CD4-positive, alpha-beta T cell treated with Interleukin-6 at 100 ng/mL for 8 hours (primary cell): ENCODE results near the gene TUBB4A.
A peak's percentile ranks its signal among the peaks of the same experiment; 100 is the strongest.

Source experiments
- DNase-seq: peaks from one replicate; pipeline ENCODE4 v3.0.0-alpha.2; 2020; ENCODE audit warnings: mixed read lengths, low spot score

Gene TUBB4A

DNA sequence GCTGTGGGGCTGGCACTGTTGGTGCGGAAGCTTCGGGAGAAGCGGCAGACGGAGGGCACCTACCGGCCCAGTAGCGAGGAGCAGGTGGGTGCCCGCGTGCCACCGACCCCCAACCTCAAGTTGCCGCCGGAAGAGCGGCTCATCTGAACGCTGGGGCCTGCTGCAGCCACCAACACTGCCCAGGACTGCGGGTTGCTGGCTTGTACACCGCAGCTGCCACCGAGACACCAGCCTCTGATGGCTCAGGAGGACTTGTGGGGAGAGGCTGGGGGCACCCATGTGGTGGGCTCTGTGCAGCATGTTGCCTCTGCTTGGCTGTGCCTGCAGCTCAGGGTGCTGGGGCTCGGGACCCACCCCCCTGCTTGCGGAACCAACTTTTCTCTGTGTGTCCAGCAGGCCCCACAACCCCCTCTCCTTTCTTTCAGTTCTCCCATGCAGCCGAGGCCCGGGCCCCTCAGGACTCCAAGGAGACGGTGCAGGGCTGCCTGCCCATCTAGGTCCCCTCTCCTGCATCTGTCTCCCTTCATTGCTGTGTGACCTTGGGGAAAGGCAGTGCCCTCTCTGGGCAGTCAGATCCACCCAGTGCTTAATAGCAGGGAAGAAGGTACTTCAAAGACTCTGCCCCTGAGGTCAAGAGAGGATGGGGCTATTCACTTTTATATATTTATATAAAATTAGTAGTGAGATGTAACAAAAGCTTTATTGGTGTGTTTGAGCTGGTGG lies 35.4 kb downstream of the TUBB4A start:
- DNase-seq, result no peak

DNA sequence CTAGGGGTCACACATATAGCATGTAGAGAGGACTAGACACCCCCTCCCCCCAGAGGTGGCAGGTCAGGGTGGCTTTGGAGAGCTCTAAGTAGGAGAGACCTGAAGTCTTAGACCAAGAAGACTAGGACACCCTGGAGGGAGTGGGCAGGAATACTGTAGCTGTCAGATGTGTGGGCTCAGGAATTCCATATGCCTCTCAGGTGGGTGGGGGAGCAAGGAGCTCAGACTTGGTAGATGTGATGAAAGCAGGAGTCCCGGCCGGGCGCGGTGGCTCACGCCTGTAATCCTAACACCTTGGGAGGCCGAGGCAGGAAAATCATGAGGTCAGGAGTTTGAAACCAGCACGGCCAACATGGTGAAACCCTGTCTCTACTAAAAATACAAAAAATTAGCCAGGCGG lies 36.4 kb downstream of the TUBB4A start:
- no peak for DNase-seq

DNA sequence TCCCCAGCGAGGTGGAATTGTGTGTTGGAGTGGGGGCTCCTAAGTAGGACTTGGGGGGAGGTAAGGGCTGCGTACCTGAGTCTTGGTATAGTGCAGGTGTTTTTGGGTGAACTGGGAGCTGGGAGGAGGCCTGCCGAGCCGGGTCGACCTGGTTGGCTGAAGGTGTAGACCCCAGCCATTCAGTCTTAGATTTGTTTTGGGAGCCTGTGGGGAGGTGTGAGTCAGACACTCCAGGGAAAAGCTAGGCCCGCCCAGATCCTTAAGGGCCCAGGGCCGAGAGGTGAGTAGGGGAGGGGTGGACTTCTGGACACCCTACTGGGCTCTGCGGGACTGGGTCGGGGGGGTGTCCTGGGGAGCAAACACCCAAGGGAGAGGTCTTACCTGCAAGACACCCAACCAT lies 37.1 kb downstream of the TUBB4A start:
- DNase-seq, result no peak

DNA sequence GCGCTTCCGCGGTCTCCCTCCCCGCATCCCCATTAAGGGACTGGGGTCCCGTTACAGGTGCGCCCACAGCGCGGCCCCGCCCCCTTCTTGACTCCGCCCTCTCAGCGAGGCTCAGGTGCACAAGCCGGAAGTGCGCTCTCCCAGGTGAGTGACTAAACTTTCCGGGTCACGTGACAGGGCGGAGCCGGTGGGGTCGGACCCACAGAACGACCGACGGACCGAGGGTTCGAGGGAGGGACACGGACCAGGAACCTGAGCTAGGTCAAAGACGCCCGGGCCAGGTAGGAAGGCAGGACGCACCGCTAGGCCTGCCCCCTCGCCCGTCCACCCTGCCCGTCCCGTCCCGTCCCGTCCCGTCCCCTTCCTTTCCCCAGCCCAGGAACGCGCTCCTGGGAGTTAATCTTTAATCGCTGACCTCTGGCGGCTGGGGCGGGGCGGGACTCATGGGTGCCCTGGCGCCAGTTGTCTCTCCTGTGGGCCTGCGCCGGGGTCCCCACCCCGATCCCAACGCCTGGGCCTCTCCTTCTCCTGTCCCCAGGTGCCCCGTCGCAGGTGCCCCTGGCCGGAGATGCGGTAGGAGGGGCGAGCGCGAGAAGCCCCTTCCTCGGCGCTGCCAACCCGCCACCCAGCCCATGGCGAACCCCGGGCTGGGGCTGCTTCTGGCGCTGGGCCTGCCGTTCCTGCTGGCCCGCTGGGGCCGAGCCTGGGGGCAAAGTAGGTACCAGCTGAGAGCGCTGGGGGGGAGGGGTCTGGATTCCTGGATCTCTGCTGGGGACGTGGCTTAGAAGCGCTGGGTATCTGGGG lies 37.8 kb downstream of the TUBB4A start, which contains the start of gene CRB3:
TSS of gene CRB3 (plus strand) at position 202 of the 804 bp plus-strand sequence. CDS start at position 633, 431 bp downstream.
- peak; percentile 61 for DNase-seq

DNA sequence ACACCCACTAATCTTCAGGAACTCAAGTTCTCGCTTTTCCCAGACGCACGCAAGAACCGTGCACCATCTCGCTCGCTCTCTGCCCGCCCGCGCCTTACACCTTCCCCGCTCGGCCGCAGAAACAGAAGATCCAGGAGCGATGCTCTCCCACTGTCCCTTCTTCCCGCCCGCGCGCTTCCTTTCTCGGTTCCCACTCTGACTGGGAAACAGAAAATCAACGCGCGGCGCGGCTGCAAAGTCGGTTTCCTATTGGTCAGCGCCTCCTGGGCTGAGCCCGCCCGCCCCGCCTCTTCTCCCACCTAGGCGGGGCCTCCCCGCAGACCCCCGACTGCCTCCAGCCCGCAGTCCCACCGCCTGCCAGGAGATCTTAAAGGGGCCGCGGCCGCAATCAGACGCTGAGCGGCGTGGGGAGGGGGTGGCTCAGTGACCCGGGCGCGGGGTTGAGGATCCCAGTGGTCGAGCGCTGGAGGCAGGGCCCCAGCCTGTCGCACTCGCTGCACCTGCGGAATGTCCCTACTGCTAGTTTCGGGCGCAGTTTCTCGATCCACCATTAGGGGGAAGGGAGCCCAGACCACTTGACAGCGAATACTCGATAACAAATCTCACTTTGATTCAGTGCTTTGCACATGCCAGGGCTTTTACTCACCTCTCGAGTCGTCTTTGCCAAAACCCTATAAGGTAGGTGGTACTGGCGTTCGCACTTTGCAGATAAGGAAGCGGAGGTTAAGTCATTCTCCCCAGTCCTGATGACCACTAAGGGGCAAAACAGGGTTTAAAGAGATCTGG lies 41.8 kb downstream of the TUBB4A start:
- peak; percentile 94 for DNase-seq

DNA sequence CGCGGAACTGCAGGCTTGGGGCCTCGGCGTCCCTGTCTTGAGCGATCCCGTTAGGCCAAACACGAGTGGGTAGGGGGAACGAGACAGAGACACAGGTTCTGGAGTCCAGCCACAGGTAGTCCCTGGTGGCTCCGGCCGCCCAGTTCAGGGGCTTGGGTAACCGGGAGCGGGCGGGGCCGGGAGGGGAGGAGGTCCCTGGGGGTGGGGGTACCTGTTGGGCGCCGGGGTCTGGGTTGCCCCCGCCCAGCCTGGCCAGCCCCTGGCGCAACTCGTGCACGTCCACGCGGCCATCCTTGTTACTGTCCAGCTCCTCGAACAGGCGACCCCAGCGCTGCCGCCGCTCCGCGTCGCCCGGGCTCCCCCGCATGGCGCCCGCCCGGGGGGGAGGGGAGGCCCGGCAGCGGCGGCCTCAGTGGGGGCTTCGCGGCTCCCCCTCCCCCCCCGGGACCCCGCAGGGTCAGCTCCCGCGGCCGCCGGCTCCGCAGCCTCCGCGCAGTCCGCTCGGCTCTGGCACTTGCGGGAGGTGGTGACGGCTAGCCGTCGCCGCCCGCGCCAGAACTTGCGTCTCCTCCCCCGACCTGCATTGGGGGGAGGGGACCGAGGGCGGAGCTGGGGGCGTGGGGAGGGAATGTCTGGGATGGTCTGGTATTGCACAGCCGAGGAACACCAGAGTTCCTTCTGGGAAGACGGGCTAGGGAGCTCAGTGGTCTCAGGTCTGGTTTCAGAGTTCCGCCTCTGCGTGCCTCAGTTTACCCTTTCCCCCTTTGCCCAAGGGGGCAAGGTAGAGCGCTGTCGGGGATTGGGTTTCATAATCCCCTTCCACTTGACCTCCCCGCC lies 42.6 kb downstream of the TUBB4A start, which contains the start of gene SLC25A23:
TSS of gene SLC25A23 (minus strand) at position 531 of the 837 bp plus-strand sequence. CDS start at position 367, 164 bp downstream.
- DNase-seq, result peak; percentile 60

DNA sequence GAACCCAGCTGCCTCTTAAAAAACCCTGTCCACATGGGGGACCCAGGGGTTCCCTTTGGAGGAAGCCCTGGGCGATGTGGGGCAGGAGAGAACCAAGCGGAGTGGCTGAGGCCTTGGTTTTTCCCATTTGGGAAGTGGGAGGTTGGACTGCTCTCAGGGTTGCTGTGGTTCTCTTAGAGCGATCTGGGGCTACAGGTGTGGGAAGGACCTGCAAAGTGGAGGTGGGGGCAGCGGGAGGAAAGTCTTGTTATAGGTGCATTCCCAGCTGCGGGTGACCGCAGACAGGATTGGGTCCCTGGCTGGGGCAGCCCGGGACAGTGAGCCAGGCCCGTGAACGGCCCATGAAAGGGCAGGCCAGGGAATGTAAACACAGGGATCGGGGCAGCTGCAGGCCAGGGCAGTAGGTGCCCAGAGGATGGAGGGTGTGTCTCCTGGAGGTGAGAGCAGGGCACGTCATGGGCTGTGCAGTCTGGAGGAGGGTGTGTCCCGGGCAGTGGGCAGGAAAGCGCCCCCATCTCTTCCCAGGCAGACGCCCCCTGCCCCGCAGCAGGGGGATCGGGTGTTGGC lies 43.3 kb downstream of the TUBB4A start:
- no peak for DNase-seq

DNA sequence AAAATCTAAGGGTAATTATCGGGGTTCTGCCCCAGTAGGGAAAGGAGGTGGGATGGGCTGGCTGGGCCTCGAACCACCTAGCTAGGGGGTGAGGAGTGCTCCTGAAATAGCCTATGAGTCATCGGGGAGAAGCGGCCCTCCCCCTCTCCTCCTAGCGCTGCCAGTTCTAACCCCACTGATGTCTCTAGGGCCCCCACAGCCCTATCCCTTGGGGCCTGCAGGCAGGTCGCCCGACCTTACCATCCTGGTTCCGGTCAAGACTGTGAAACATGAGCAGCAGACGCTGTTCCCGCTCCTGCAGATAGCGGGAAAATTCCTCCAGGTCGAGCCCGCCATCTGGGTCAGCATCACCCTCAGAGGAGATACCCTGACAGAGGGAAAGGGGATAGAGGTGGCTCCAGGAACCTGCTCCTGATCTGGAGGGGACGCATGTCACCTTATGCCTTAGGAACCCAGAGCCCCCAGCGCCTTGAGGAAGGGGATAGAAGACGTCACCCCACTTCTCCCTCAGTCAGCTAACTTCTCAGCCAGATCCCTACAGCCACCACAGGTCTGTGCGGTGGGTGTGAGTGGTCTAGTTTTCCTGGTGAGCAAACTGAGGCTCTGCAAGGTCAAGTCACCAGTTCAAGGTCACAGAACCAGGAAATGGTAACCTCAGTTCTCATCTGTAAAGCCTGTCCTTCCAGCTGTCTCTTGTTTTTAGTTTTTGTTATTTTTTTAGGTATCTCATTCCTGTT lies 44.0 kb downstream of the TUBB4A start:
- DNase-seq, result no peak

DNA sequence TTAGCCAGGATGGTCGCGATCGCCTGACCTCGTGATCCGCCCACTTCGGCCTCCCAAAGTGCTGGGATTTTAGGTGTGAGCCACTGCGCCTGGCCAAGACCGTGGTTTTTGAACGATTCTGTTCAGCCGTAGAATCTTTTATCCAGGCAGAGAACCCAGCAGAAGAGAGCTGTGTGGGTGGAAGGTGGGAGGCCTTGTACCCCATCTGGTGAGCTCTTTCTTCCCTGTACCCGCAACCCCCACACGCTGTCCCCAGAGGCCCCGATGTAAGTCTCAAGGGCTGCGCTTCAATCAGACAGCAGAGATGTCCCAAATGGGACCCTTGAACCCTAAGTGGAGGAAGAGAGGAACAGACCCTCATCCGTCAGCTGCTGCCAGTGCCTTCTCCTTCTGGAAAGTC lies 46.2 kb downstream of the TUBB4A start:
- DNase-seq, result no peak

DNA sequence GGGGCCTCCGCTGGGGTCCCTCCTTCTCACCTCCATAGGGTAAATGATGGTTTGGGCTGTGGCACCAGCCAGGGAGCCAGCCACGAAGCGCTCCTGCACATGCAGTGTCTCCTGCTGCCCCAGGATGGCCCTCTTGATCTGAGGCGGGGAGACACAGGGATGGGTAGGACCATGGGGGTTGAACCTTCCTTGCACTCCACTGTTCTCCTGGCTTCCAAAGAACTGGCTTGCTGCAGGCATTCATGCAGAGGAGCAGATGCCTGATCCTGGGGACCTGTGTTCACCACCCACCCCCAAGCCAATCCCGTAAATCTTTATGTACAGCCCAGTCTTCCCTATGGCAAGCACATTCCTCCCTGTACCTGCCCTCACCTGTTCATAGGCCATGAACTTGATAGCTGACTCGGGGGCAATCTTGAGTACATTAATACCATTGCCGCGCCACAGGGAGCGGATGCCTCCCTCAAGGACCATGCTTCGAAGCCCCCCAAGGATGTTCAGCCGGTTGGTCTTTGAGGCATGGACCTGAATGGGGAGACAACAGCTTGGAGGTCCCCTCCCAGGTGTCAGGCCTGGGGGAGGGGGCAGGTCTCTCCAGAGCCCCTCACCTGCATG lies 48.1 kb downstream of the TUBB4A start:
- no peak for DNase-seq

DNA sequence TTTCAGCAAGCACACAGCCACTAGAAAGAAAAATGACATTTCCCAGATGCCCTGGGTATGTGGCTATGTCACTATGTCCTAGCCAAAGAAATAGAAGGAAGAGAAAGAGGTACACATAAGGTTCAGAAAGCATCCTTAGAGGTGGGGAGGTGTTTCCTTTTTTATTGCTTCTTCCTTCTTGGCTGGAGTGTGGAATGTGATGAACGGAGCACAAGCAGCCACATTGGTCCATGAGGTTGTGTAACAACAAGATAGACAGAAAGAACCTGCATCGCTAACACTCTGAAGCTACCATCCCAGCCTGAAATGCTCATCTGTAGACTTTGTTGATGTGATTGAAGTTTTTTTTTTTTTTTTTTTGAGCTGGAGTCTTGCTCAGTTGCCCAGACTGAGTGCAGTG lies 49.2 kb downstream of the TUBB4A start:
- no peak for DNase-seq

DNA sequence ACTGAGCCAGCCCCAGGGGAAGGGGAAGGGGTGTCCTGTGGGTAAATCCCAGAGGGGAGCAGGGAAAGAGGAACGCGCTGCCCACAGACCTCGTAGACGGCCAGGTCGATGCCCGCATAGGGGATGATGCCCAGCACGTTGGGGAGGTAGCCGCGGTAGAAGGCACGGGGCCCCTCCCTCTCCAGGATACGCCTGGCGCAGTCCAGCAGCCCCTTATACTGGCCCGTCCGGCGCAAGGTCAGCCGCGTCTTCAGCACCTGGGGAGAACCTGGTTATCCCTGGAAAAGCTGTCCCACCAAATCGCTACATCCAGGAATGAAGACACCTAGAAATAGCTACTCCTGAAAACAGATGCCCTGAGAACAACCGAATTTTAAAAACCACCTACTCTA lies 49.9 kb downstream of the TUBB4A start:
- no peak for DNase-seq

DNA sequence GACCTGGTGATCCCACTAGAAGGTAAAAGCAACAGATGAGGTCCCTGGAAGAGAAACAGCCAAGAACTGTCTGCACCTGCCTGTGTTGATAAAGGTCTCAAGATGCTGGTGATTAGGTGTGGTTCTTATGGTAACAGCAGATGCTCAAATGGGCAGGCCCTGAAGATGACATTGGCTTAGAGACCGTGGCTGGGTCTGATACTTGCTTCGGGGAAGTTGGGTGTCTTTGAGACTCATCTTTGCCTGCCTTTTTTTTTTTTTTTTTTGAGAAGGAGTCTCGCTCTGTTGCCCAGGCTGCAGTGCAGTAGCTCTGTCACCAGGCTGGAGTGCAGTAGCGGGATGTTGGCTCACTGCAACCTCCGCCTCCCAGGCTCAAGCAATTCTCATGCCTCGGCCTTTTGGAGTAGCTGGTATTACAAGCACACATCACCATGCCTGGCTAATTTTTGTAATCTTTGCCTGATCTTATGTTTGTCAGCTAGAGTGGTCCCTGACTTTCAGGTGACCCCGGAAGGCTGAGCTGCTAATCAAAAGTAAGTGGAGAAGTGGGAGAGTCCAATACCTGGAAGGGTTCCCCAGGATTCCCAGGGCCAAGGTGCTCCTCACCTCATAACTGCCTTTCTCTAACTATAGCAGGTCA lies 50.4 kb downstream of the TUBB4A start:
- no peak for DNase-seq

DNA sequence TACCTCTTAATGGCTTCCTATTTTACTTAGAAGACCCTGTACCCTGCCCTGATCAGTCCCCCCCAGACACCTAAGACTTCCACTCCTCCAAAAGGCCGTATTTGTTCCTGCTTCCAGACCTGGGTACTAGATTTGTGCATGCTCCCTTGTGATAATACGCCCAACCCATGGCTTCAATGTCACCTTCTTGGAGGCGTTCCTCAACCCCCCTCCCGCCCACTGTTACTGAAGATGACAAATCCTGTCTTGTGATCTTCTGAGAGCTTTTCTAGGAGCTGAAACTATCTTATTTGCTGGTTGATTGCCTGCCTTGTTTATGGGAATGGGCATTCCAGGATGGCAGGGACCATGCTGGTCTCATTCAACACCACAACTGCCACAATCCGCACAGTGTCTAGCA lies 51.9 kb downstream of the TUBB4A start:
- DNase-seq, result no peak

DNA sequence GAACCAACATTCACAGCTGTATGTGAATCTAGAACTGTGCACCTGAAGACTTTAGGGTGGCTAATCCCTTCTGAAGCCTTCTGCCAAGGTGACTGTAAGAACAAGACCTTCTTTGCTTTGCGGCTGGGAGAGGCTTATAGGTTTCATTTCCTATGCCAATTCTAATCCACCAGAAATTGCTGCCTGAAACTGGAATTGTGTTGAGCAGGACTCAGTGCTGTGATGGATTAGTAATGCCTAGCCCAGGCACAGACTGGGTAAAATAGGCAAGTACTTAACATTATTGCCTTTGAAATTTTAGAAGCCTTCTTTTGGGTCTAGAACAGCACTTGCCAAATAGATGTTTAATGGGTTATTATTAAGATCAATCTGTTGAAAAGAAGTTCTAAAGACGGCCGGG lies 54.1 kb downstream of the TUBB4A start:
- no peak for DNase-seq

DNA sequence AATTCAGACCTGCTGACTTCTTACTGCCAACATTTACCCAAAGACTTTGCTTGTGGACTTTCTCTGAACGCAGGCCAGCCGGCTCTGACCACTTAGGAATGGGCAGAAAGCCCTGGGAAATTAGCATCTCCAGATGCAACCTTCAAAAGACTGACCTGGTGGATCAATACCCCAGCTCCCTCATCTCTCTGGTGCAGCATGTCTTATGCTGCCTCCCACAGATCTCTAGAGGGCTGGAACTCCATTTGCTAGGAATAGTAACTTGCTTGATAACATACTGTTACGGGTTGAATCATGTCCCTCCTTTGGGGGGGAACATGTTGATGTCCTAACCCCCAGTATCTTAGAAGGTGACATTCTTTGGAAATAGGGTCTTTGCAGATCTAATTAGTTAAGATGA lies 55.7 kb downstream of the TUBB4A start:
- DNase-seq, result no peak
